HepG2 (cell line): ENCODE data around the gene OPTN. TPM values are rescaled to one million over a fixed set of nuclear protein-coding genes. Genes with fewer than 3 reads are reported as not detected.

Source experiments
- ATF2 ChIP-seq: sonication (generic); formaldehyde crosslinking; IDR thresholded peaks from 2 replicates; pipeline ENCODE4 v1.4.0; 2020; ENCODE audit warnings: missing genetic modification reagents
- ATRX ChIP-seq: sonication (generic); formaldehyde crosslinking; IDR thresholded peaks from 2 replicates; pipeline ENCODE4 v1.4.0; 2020; ENCODE audit warnings: missing genetic modification reagents, borderline replicate concordance
- GMEB2 ChIP-seq: IDR thresholded peaks from 2 replicates; pipeline ENCODE4 v1.6.1; 2016; ENCODE audit warnings: missing biosample characterization, missing genetic modification reagents, low read depth
- GTF2F1 ChIP-seq: fragments of 150-350 bp; IDR thresholded peaks from 2 replicates; pipeline ENCODE4 v1.6.1; 2014; ENCODE audit warnings: low read length
- JUN ChIP-seq: sonication (generic); formaldehyde crosslinking; IDR thresholded peaks from 2 replicates; pipeline ENCODE4 v1.4.0; 2020; ENCODE audit warnings: mild to moderate bottlenecking, missing genetic modification reagents
- KDM3A ChIP-seq: IDR thresholded peaks from 2 replicates; pipeline ENCODE4 v1.6.1; 2018; ENCODE audit warnings: low read depth, missing compliant biosample characterization
- KLF16 ChIP-seq, 2 experiments: sonication (generic) in 1 of 2; formaldehyde crosslinking in 1 of 2; IDR thresholded peaks; 2 replicates each; pipeline versions ENCODE4 v1.6.1 to v1.8.0; 2016 to 2023; ENCODE audit warnings: missing genetic modification reagents in 2 of 2, missing compliant biosample characterization in 1 of 2
- MAFK ChIP-seq, 2 experiments: IDR thresholded peaks in 1 of 2; conservative IDR thresholded peaks in 1 of 2; 2 replicates each; pipeline ENCODE4 v1.6.1; 2011; ENCODE audit warnings: improper control_type of control experiment in 2 of 2, low read length in 2 of 2
- MED1 ChIP-seq: sonication (generic); formaldehyde crosslinking; IDR thresholded peaks from 2 replicates; pipeline ENCODE4 v1.4.0; 2020; ENCODE audit warnings: missing genetic modification reagents
- MTA3 ChIP-seq: sonication (generic); formaldehyde crosslinking; IDR thresholded peaks from 2 replicates; pipeline ENCODE4 v1.4.0; 2020; ENCODE audit warnings: missing genetic modification reagents
- NR2F6 ChIP-seq, 2 experiments: IDR thresholded peaks; 2 replicates each; pipeline ENCODE4 v1.6.1; 2016; ENCODE audit warnings: antibody characterized with exemption in 1 of 2, mild to moderate bottlenecking in 1 of 2
- PPARG ChIP-seq: conservative IDR thresholded peaks from 2 replicates; pipeline ENCODE4 v1.6.1; 2016; ENCODE audit warnings: missing biosample characterization, missing genetic modification reagents
- RXRB ChIP-seq: IDR thresholded peaks from 2 replicates; pipeline ENCODE4 v1.6.1; 2016; ENCODE audit warnings: borderline replicate concordance, missing genetic modification reagents, missing compliant biosample characterization
- SAP130 ChIP-seq: IDR thresholded peaks from 2 replicates; pipeline ENCODE4 v1.6.1; 2016; ENCODE audit warnings: low read depth
- SNRNP70 ChIP-seq: fragments of 200-400 bp; formaldehyde crosslinking; IDR thresholded peaks from 2 replicates; pipeline ENCODE4 v1.6.1; 2017; ENCODE audit warnings: mild to moderate bottlenecking, low read depth, low read length, moderate library complexity
- SOX5 ChIP-seq: IDR thresholded peaks from 2 replicates; pipeline ENCODE4 v1.6.1; 2016; ENCODE audit warnings: borderline replicate concordance
- TEF ChIP-seq: sonication (generic); formaldehyde crosslinking; IDR thresholded peaks from 2 replicates; pipeline ENCODE4 v1.5.0; 2020; ENCODE audit warnings: missing genetic modification reagents
- ZNF101 ChIP-seq: sonication (generic); formaldehyde crosslinking; IDR thresholded peaks from 2 replicates; pipeline ENCODE4 v1.4.0; 2020; ENCODE audit warnings: mild to moderate bottlenecking, low read depth, missing genetic modification reagents, borderline replicate concordance
- ZNF281 ChIP-seq: sonication (generic); formaldehyde crosslinking; IDR thresholded peaks from 2 replicates; pipeline ENCODE4 v1.4.0; 2020; ENCODE audit warnings: missing genetic modification reagents, borderline replicate concordance
- ZNF350 ChIP-seq: sonication (generic); formaldehyde crosslinking; IDR thresholded peaks from 2 replicates; pipeline ENCODE4 v1.4.0; 2020; ENCODE audit warnings: mild to moderate bottlenecking, low read depth, missing genetic modification reagents, borderline replicate concordance
- ZNF513 ChIP-seq: sonication (generic); formaldehyde crosslinking; conservative IDR thresholded peaks from 2 replicates; pipeline ENCODE4 v1.5.0; 2020; ENCODE audit warnings: missing genetic modification reagents
- ZNF543 ChIP-seq: sonication (generic); formaldehyde crosslinking; IDR thresholded peaks from 2 replicates; pipeline ENCODE4 v1.4.0; 2020; ENCODE audit warnings: mild to moderate bottlenecking, missing genetic modification reagents
- polyA plus RNA-seq, 8 experiments: library from polyadenylated mRNA; depleted of rRNA in 3 of 8; stranded (reverse) in 7 of 8; unstranded in 1 of 8; fragments of >200 nt; fragmentation: Illumina TruSeq in 4 of 8; extraction: Trizol in 4 of 8; gene quantifications; 2 replicates each; pipeline versions ENCODE4 v1.2.1 to v1.2.3, GENCODE V29; 2011 to 2016; ENCODE audit warnings: low read depth in 4 of 8, missing spikeins in 1 of 8, mixed read lengths in 1 of 8; ENCODE audit not compliant: insufficient read depth in 1 of 8
- total RNA-seq, 5 experiments: library from RNA; depleted of rRNA; stranded (reverse); fragments of >200 nt; fragmentation: Illumina TruSeq; extraction: Trizol; gene quantifications; 2 replicates each; pipeline ENCODE4 v1.2.3, GENCODE V29; 2016; ENCODE audit warnings: low read depth in 1 of 5

The OPTN gene
- total and polyA plus RNA-seq, 2 of the 13 experiments (the other 11 are each of a cell fraction or from before 2014, with no cell fraction given): 13.4 to 46.6 TPM

GRCh38 chr10:13102002-13102794 lies 2.2 kb downstream of the OPTN start (continued):
- TF ChIP-seq TEF (CRISPR knock-in tag) (no peak), SNRNP70 (no peak), KLF16 (CRISPR knock-in tag; IDR thresholded peaks at IDR 0.05) (0 out of 4 replicates have a peak, but pooled peaks of 1 of the 2 experiments have one; percentile 39), ZNF513 (CRISPR knock-in tag) (no peak), GMEB2 (CRISPR knock-in tag) (no peak), ZNF281 (no peak), JUN (no peak), KDM3A (CRISPR knock-in tag) (peak; percentile 35; the same call in 1 of the 2 replicates), ZNF350 (0 out of 2 replicates have a peak, but pooled peaks have one; percentile 34), ATRX (CRISPR knock-in tag) (no peak), MTA3 (no peak), ZNF101 (CRISPR knock-in tag) (no peak), SAP130 (peak; percentile 81), RXRB (CRISPR knock-in tag) (peak; percentile 40; the same call in 1 of the 2 replicates), MAFK (conservative IDR thresholded peaks at IDR 0.05 in 1 of 2, IDR thresholded peaks at IDR 0.05 in 1 of 2; ENCODE audit: low read length in 2 of 2) (no peak), GTF2F1 (no peak), NR2F6 (IDR thresholded peaks at IDR 0.05) (no peak), NR2F6 (CRISPR knock-in tag; IDR thresholded peaks at IDR 0.05) (peak; percentile 56; the same call in 1 of the 2 replicates), SOX5 (CRISPR knock-in tag) (peak; percentile 48; the same call in 1 of the 2 replicates), MED1 (peak; percentile 41; the same call in 1 of the 2 replicates), ATF2 (CRISPR knock-in tag) (no peak), ZNF543 (CRISPR knock-in tag) (no peak), PPARG (CRISPR knock-in tag) (peak; percentile 77)
